GM12892 (cell line): Measurements from ENCODE around the gene TMPRSS6.

Experiments
- POLR2AphosphoS5 ChIP-seq: IDR thresholded peaks from 2 replicates; pipeline ENCODE4 v1.6.1; 2011; ENCODE audit warnings: low read depth, low read length, control low read depth
- TAF1 ChIP-seq: IDR thresholded peaks from 2 replicates; pipeline ENCODE4 v1.6.1; 2011; ENCODE audit warnings: low read depth, mild to moderate bottlenecking, control low read depth, low read length, borderline replicate concordance

- TF ChIP-seq POLR2AphosphoS5 = no peak
- no peak for TF ChIP-seq TAF1
These were observed 52.3 kb downstream of the TMPRSS6 start for GRCh38 chr22:37057226-37057625.
